ENCODE data around the gene TXNRD2.

The TXNRD2 gene

DNA sequence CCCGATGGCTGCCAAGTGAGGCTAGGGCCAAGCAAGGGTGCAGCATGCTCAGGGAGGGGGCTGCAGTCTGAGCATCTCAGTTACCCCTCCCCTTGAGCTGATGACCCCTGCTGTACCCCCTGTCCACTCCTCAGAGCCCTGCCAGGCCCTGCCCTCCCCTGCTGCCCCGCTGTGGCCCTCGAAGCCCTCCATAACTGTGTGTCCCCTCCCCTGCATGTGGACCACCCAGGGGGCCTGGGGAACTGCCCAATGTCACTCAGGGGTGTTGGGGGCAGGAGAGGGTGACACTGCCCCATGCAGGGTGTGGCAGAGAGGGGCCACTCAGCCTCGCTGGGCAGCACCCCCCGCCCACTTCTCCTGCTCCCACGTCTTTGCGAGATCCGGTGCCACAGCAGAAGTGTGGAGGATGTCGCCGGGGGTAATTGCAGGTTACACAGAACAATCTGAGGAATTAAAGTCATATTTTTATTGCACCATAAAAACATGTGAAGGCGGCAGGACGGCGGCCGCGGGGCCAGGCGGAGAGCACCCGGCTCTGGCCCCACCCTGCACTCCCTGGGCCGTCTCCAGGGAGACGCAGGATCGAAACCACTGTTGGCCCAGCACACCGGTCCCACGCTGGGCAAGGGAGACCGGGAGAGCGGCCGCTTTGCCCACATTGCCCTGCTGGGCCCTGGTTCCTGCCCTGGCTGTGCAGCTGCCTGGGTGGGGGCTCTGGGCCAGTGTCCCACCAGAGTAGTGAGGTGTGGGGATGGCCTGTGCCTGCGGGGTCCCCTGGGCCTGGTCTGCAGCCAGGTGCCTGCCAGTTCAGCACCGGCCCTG, 68.3 kb downstream of the TXNRD2 start:
- H3K27ac ChIP-seq (ENCODE audit: poor library complexity, severe bottlenecking): peak overlapping the region; percentile 98
- peaks cover 6% of the 10 kb centered on the region; the same call in 1 of the 2 replicates for H3K36me3 ChIP-seq (ENCODE audit: low read depth)
- H3K4me1 ChIP-seq (ENCODE audit: insufficient read depth, poor library complexity, severe bottlenecking): peaks cover 22% of the 10 kb centered on the region
- peaks cover under 1% of the 10 kb centered on the region for H3K9me3 ChIP-seq (ENCODE audit: severe bottlenecking)
- no peak overlapping the region for H3K4me3 ChIP-seq (ENCODE audit: severe bottlenecking)
- ATAC-seq (ENCODE audit: low read depth): no peak
- DNase-seq (ENCODE audit: low spot score): peak; percentile 58
- TF ChIP-seq, protein P1, sequence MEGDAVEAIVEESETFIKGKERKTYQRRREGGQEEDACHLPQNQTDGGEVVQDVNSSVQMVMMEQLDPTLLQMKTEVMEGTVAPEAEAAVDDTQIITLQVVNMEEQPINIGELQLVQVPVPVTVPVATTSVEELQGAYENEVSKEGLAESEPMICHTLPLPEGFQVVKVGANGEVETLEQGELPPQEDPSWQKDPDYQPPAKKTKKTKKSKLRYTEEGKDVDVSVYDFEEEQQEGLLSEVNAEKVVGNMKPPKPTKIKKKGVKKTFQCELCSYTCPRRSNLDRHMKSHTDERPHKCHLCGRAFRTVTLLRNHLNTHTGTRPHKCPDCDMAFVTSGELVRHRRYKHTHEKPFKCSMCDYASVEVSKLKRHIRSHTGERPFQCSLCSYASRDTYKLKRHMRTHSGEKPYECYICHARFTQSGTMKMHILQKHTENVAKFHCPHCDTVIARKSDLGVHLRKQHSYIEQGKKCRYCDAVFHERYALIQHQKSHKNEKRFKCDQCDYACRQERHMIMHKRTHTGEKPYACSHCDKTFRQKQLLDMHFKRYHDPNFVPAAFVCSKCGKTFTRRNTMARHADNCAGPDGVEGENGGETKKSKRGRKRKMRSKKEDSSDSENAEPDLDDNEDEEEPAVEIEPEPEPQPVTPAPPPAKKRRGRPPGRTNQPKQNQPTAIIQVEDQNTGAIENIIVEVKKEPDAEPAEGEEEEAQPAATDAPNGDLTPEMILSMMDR (IDR thresholded peaks at IDR 0.05; ENCODE audit: poor library complexity, severe bottlenecking): no peak
- no peaks in the 10 kb centered on the region for H3K27me3 ChIP-seq (ENCODE audit: insufficient read depth, poor library complexity, severe bottlenecking)

DNA sequence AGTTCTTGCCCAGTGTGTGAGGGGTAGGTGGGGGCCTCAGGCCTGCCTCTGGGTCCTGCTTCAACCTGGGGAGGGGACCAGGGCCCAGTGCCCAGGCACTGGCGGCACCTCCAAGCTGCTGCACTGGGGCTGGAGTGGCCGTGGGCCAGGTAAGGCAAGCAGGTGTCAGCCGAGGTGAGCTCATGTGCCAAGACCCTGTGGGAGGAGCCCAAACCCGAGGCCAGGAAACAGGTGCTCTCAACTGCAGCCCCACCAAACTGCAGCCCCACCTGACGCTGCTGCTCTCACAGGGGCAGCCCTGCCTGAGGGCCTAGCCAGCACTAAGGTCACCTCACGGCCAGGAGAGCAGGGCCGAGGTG, 68.9 kb downstream of the TXNRD2 start:
- H3K9me3 ChIP-seq (ENCODE audit: severe bottlenecking): peaks cover 4% of the 10 kb centered on the region
- H3K36me3 ChIP-seq (ENCODE audit: low read depth): peaks cover 6% of the 10 kb centered on the region; the same call in 1 of the 2 replicates
- DNase-seq (ENCODE audit: low spot score): peak; percentile 44
- H3K27me3 ChIP-seq (ENCODE audit: insufficient read depth, poor library complexity, severe bottlenecking): no peaks in the 10 kb centered on the region
- H3K4me3 ChIP-seq (ENCODE audit: severe bottlenecking): no peak overlapping the region
- TF ChIP-seq, protein P1 (IDR thresholded peaks at IDR 0.05; ENCODE audit: poor library complexity, severe bottlenecking): no peak
- no peak overlapping the region for H3K27ac ChIP-seq (ENCODE audit: poor library complexity, severe bottlenecking)
- H3K4me1 ChIP-seq (ENCODE audit: insufficient read depth, poor library complexity, severe bottlenecking): peaks cover 22% of the 10 kb centered on the region
- ATAC-seq (ENCODE audit: low read depth): no peak

DNA sequence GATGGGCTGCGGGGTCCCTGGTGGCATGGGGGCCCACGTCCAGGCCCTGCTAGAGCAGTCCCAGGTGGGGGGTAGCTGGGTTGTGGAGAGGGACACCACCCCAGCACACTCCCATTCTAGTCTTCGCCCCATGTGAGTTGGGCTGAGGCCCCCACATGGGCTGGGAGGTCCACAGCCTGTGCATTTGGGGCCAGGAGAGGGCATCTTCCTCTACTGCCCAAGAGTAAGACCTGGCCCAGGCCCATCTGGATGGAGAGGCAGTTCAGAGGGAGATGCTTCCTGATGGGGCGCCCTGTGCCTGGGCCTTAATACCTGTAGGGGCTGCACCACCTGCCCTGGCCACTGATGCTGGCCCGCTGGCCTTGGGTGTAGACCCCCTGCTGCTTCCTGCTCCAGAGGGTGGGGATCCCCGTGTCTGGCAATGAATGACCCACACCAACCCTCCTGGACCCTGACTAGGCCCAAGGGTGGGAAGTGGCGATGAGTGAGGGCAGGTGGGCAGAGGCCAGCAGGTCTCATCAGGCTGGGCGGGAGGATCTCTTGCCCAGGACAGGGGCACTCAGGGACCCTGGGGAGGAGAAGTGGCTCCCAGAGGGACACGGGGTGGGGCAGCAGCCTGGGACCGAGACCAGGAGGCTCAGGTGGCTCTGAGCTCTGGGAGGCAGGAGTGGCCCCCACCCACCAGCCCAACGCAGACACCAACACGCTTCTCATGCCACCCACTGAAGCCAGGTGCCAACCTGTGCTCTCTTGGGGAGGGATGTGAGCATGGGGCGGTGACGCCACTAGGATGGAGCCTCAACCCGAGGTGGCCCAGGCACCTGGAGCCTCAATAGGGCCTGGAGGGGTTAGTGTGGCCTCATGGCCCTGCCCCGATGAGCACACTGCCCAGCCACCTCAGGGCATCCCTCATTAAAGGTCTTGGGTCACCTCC, 69.5 kb downstream of the TXNRD2 start:
- peaks cover 22% of the 10 kb centered on the region for H3K4me1 ChIP-seq (ENCODE audit: insufficient read depth, poor library complexity, severe bottlenecking)
- no peak for ATAC-seq (ENCODE audit: low read depth)
- peaks cover 6% of the 10 kb centered on the region; the same call in 1 of the 2 replicates for H3K36me3 ChIP-seq (ENCODE audit: low read depth)
- no peaks in the 10 kb centered on the region for H3K27me3 ChIP-seq (ENCODE audit: insufficient read depth, poor library complexity, severe bottlenecking)
- H3K4me3 ChIP-seq (ENCODE audit: severe bottlenecking): no peak overlapping the region
- peak; percentile 60 for DNase-seq (ENCODE audit: low spot score)
- H3K9me3 ChIP-seq (ENCODE audit: severe bottlenecking): peaks cover 4% of the 10 kb centered on the region
- TF ChIP-seq, protein P1 (IDR thresholded peaks at IDR 0.05; ENCODE audit: poor library complexity, severe bottlenecking): no peak
- no peak overlapping the region for H3K27ac ChIP-seq (ENCODE audit: poor library complexity, severe bottlenecking)

DNA sequence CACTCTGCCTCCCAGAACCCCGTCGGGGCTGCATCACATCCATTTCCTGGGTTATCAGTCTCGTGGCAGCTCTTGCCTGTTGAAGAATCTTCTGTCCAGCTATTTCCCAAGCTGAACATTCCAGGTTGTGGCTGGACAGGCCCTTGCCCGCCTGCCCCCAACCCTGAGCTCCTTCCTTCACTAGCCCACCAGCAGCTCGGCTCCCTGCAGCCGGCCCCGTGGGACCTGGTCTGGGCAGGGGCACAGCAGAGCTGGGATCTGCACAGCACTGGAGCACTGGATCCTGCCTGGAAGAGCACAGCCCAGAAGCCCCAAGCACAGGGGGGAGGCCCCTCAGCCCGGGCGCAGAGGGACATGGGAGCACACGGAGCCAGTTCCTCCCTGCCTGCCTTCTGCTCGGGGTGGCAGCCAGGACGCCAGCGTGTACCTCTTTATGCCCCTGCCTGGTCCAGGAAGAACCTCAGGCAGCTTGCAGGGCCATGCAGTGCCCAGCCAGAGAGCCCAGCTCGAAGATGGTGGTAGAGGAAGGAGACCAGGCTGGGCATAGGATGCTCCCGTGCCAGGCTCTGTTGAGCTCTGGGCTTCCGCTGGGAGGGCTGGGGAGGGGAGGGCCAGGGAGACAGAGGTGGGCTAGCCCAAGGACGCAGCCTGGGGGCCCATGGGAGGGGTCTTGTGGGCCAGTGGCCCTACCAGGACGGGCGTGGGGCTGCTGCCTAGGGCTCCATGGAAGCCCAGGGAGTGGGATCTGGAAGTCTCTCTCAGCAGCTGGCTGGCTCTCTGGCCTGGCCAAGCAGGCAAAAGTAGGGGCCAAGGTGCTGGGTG, 70.4 kb downstream of the TXNRD2 start:
- Histone ChIP-seq H3K4me3 (ENCODE audit: severe bottlenecking) (no peak overlapping the region), H3K27me3 (ENCODE audit: insufficient read depth, poor library complexity, severe bottlenecking) (no peaks in the 10 kb centered on the region), H3K27ac (ENCODE audit: poor library complexity, severe bottlenecking) (no peak overlapping the region), H3K36me3 (ENCODE audit: low read depth) (peaks cover 6% of the 10 kb centered on the region; the same call in 1 of the 2 replicates), H3K9me3 (ENCODE audit: severe bottlenecking) (peaks cover 4% of the 10 kb centered on the region), H3K4me1 (ENCODE audit: insufficient read depth, poor library complexity, severe bottlenecking) (peaks cover 22% of the 10 kb centered on the region)
- DNase-seq (ENCODE audit: low spot score) (peak; percentile 51), ATAC-seq (ENCODE audit: low read depth) (no peak)
- TF ChIP-seq, protein P1 (IDR thresholded peaks at IDR 0.05; ENCODE audit: poor library complexity, severe bottlenecking): no peak
